Endothelial cell of umbilical vein (primary cell): Measurements from ENCODE around the gene C11orf21. TPM values are rescaled to one million over a fixed set of nuclear protein-coding genes. Genes with fewer than 3 reads are reported as not detected.

Experiments used
- BruUV-seq: library from RNA; stranded (reverse); fragments of 400-500 nt; replicated peaks from 2 replicates; lab custom pipeline; 2021; lab: Mats Ljungman, UMichigan
- CTCF ChIA-PET: fragments of 300-600, 350-600 bp; sonication (Branson Sonifier 250); formaldehyde crosslinking; loops from one replicate; lab custom pipeline; 2021; ENCODE audit warnings: antibody characterized with exemption, inconsistent platforms; lab: Charles Lee
- POLR2A ChIA-PET: fragments of 300-600, 350-600 bp; sonication (Branson Sonifier 250); formaldehyde crosslinking; loops from one replicate; lab custom pipeline; 2021; ENCODE audit warnings: antibody characterized with exemption, inconsistent platforms; lab: Charles Lee
- DNase-seq: peaks from one replicate; pipeline ENCODE4 v3.0.0-alpha.2; 2011; ENCODE audit warnings: low read depth, low spot score
- FAIRE-seq: peaks from 2 replicates; lab custom pipeline; 2011; peaks lifted over from hg19 to GRCh38; lab: Jason Lieb, UNC
- H2AFZ ChIP-seq: 2 replicates; pipeline ENCODE4 v1.6.0; 2012; ENCODE audit warnings: low read depth, low read length, control low read depth, inconsistent platforms
- H3K27ac ChIP-seq: 2 replicates; pipeline ENCODE4 v1.5.1; 2011; ENCODE audit warnings: low read depth, mild to moderate bottlenecking, control low read depth, low read length, moderate library complexity; ENCODE audit not compliant: insufficient read depth
- H3K27me3 ChIP-seq, 2 experiments: 2 replicates each; pipeline versions ENCODE4 v1.6.0 to v1.6.1; 2011; ENCODE audit warnings: low read length in 2 of 2, mixed read lengths in 1 of 2; ENCODE audit not compliant: control insufficient read depth in 2 of 2, insufficient read depth in 2 of 2
- H3K36me3 ChIP-seq, 2 experiments: 2 replicates in 1 of 2; 3 replicates in 1 of 2; pipeline ENCODE4 v1.5.1; 2011; ENCODE audit warnings: low read length in 2 of 2, mild to moderate bottlenecking in 1 of 2, moderate library complexity in 1 of 2; ENCODE audit not compliant: control insufficient read depth in 2 of 2, insufficient read depth in 2 of 2; ENCODE audit errors: extremely low read depth in 1 of 2
- H3K4me1 ChIP-seq: 3 replicates; pipeline ENCODE4 v1.5.1; 2011; ENCODE audit warnings: mild to moderate bottlenecking, low read length; ENCODE audit not compliant: control insufficient read depth, insufficient read depth; ENCODE audit errors: extremely low read depth
- H3K4me2 ChIP-seq: 2 replicates; pipeline ENCODE4 v1.6.1; 2011; ENCODE audit warnings: low read length, control low read depth, mixed read lengths; ENCODE audit not compliant: insufficient read depth
- H3K4me3 ChIP-seq, 3 experiments: fragments of 200-600 bp in 1 of 3; sonication (generic), shearing (Covaris generic) in 1 of 3; replicated peaks in 1 of 3; 2 replicates each; pipeline ENCODE4 v1.5.1; 2011 to 2016; ENCODE audit warnings: control low read depth in 3 of 3, low read length in 3 of 3, mild to moderate bottlenecking in 2 of 3, inconsistent platforms in 1 of 3, low read depth in 1 of 3, moderate library complexity in 1 of 3; ENCODE audit not compliant: insufficient read depth in 1 of 3
- H3K79me2 ChIP-seq: 2 replicates; pipeline ENCODE4 v1.6.0; 2012; ENCODE audit warnings: low read length, inconsistent platforms; ENCODE audit not compliant: control insufficient read depth, insufficient read depth
- H3K9ac ChIP-seq: replicated peaks from 2 replicates; pipeline ENCODE3; 2011; ENCODE audit warnings: low read length, control low read depth; ENCODE audit not compliant: insufficient read depth; ENCODE audit errors: extremely low read depth
- H3K9me1 ChIP-seq: replicated peaks from 3 replicates; pipeline ENCODE4 v1.6.0; 2011; ENCODE audit warnings: mild to moderate bottlenecking, low read length; ENCODE audit not compliant: control insufficient read depth, insufficient read depth; ENCODE audit errors: extremely low read depth
- H3K9me3 ChIP-seq: replicated peaks from 2 replicates; pipeline ENCODE4 v1.5.1; 2012; ENCODE audit warnings: low read length, inconsistent platforms; ENCODE audit not compliant: control insufficient read depth, insufficient read depth
- H4K20me1 ChIP-seq: replicated peaks from 2 replicates; pipeline ENCODE3; 2011; ENCODE audit warnings: mild to moderate bottlenecking, low read length; ENCODE audit not compliant: control insufficient read depth, insufficient read depth; ENCODE audit errors: extremely low read depth
- CTCF ChIP-seq, 2 donors: IDR thresholded peaks; 1 replicate in 1 of 2; 2 replicates in 1 of 2; pipeline ENCODE4 v1.5.1; 2011; ENCODE audit warnings: low read length in 2 of 2, mild to moderate bottlenecking in 2 of 2, moderate library complexity in 2 of 2, control low read depth in 1 of 2, inconsistent platforms in 1 of 2, low read depth in 1 of 2; ENCODE audit not compliant: insufficient read depth in 1 of 2; ENCODE audit errors: extremely low read depth in 1 of 2
- GATA2 ChIP-seq: IDR thresholded peaks from 2 replicates; pipeline ENCODE4 v1.7.0; 2011; ENCODE audit warnings: low read depth, mild to moderate bottlenecking, moderate library complexity, mixed read lengths, low read length; ENCODE audit not compliant: insufficient read length, insufficient read depth
- MAX ChIP-seq: IDR thresholded peaks from 2 replicates; pipeline ENCODE4 v1.6.1; 2011; ENCODE audit not compliant: insufficient read depth, insufficient read length
- POLR2A ChIP-seq: IDR thresholded peaks from 2 replicates; pipeline ENCODE4 v1.6.1; 2012; ENCODE audit warnings: low read depth, mild to moderate bottlenecking, control low read depth, low read length
- dilution Hi-C: fragments of 300-500 bp; cut with MboI; formaldehyde crosslinking; loops from one replicate; pipeline ENCODE4 v1.15.0; 2019; ENCODE audit warnings: low sequenced_read_pairs; ENCODE audit not compliant: extremely low pct_ligation_motif_present
- intact Hi-C: fragments of 100-400 bp; cut with micrococcal nuclease; formaldehyde crosslinking; loops from one replicate; pipeline ENCODE4 v1.10.0; 2022
- polyA plus RNA-seq, 4 experiments: library from polyadenylated mRNA; depleted of rRNA in 3 of 4; stranded (reverse) in 3 of 4; unstranded in 1 of 4; fragments of >200 nt; gene quantifications; 2 replicates each; pipeline versions ENCODE4 v1.2.1 to v1.2.3, GENCODE V29; 2011 to 2012; ENCODE audit warnings: missing spikeins in 1 of 4
- total RNA-seq: library from RNA; stranded (reverse); gene quantifications from 2 replicates; pipeline ENCODE4 v1.2.3, GENCODE V29; 2021

Gene C11orf21
- total and polyA plus RNA-seq, 2 donors (not counting 3 experiments of a cell fraction or from before 2014, with no cell fraction given), result not detected

- TF ChIP-seq POLR2A (no peak), GATA2 (no peak), MAX (no peak), CTCF (IDR thresholded peaks at IDR 0.05; ENCODE audit: extremely low read depth in 1 of 2, insufficient read depth in 1 of 2, low read depth in 1 of 2, low read length in 2 of 2) (no peak)
- H4K20me1 ChIP-seq, result no peaks in the 10 kb centered on the region
- intact Hi-C loops (loop anchor here (1.0 to 10.0 kb wide), 5 partner anchors 96 to 580 kb away; partner anchors contain the start of genes CDKN1C and TSSC4), dilution Hi-C loops (no loop called here)
- ChIA-PET CTCF (interaction anchor here (0.6 to 7.0 kb wide), 41 partner anchors 10 to 229 kb away, joined by 3 to 829 read pairs (median 4); partner anchors contain the start of genes CD81 and TSSC4), POLR2A (interaction anchor here (1.6 to 2.1 kb wide), 3 partner anchors 73 to 116 kb away, joined by 3 to 9 read pairs (median 7); partner anchors contain the start of gene CD81)
- no peak overlapping the region for H3K4me3 ChIP-seq
- no peak for FAIRE-seq
- BruUV-seq, result no TSS peak
- DNase-seq, result no peak
- H3K36me3 ChIP-seq, result no peaks in the 10 kb centered on the region
- no peak overlapping the region for H3K4me2 ChIP-seq
- H2AFZ ChIP-seq, result no peak overlapping the region
- no peaks in the 10 kb centered on the region for H3K9me1 ChIP-seq
- H3K27me3 ChIP-seq, result no peaks in the 10 kb centered on the region
- no peak overlapping the region for H3K27ac ChIP-seq
- peaks cover 7% of the 10 kb centered on the region for H3K4me1 ChIP-seq
- no peaks in the 10 kb centered on the region for H3K79me2 ChIP-seq
- no peak overlapping the region for H3K9ac ChIP-seq
- H3K9me3 ChIP-seq, result no peaks in the 10 kb centered on the region
Measured at GRCh38 chr11:2304506-2305139, 2.9 kb upstream of the C11orf21 start.
